ENCODE measurements around the gene RGL4. TPM values are rescaled to one million over a fixed set of nuclear protein-coding genes. Genes with fewer than 3 reads are reported as not detected.
"Not testable (repeated sequence)": the region's sequence is repeated elsewhere in the genome, so short reads cannot be mapped to it uniquely, and the experiment has no call there.

The RGL4 gene
- total RNA-seq = under 1 TPM in 1 of 2 donors, not detected in 1; 0.91 TPM

DNA sequence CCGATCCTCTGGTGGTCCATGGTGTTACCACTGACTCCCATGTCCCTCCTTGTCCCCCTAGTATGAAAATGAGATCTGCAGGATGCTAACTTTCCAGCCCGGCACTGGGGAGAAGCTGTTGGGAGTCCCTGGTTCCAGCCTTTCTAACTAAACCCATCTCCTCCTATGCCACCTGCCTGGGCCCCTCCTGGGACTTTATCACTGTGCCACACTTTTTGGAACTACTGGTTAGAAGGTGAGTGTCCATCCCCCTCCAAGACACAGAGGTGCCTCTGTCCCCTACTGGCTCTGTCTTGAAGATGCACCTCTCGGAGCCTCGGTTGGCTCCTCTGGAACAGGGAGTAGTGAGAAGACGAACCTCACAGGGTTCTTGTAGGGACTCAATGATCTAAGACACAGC is at the start of gene RGL4:
Gene RGL4 (plus strand): TSS at position 301 of the 400 bp plus-strand sequence. CDS start 1,018 bp downstream, outside the sequence.
- TF ChIP-seq, protein P1, sequence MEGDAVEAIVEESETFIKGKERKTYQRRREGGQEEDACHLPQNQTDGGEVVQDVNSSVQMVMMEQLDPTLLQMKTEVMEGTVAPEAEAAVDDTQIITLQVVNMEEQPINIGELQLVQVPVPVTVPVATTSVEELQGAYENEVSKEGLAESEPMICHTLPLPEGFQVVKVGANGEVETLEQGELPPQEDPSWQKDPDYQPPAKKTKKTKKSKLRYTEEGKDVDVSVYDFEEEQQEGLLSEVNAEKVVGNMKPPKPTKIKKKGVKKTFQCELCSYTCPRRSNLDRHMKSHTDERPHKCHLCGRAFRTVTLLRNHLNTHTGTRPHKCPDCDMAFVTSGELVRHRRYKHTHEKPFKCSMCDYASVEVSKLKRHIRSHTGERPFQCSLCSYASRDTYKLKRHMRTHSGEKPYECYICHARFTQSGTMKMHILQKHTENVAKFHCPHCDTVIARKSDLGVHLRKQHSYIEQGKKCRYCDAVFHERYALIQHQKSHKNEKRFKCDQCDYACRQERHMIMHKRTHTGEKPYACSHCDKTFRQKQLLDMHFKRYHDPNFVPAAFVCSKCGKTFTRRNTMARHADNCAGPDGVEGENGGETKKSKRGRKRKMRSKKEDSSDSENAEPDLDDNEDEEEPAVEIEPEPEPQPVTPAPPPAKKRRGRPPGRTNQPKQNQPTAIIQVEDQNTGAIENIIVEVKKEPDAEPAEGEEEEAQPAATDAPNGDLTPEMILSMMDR (IDR thresholded peaks at IDR 0.05) = no peak
- TF ChIP-seq POLR2AphosphoS5 (IDR thresholded peaks at IDR 0.05) = no peak
- TF ChIP-seq POLR2A (IDR thresholded peaks at IDR 0.05) = no peak
- Histone ChIP-seq H3K9me3 (no peaks in the 10 kb centered on the region), H3K27ac (no peak within 1 kb of the TSS), H3K36me3 (no peaks in the 10 kb centered on the region), H3K4me1 (replicated peaks) (no peaks in the 10 kb centered on the region), H3K4me3 (no peak within 1 kb of the TSS), H3K27me3 (replicated peaks; ENCODE audit: insufficient read depth) (no peaks in the 10 kb centered on the region)
- WGBS = 99% methylated on average over 5 of the region's 5 CpGs
- intact Hi-C loops (cut with DNase I) = no loop called here
- DNase-seq (ENCODE audit: low spot score) = no peak

- H3K9me3 ChIP-seq; H3K27ac ChIP-seq; H3K4me3 ChIP-seq; intact Hi-C loops (cut with DNase I); H3K36me3 ChIP-seq; DNase-seq (ENCODE audit: low spot score); H3K4me1 ChIP-seq (replicated peaks); H3K27me3 ChIP-seq (replicated peaks; ENCODE audit: insufficient read depth): not testable (repeated sequence)
- 94% methylated on average over 7 of the region's 7 CpGs for WGBS
These were observed 44.3 kb upstream of the RGL4 start for GRCh38 chr22:23646526-23646925.

DNA sequence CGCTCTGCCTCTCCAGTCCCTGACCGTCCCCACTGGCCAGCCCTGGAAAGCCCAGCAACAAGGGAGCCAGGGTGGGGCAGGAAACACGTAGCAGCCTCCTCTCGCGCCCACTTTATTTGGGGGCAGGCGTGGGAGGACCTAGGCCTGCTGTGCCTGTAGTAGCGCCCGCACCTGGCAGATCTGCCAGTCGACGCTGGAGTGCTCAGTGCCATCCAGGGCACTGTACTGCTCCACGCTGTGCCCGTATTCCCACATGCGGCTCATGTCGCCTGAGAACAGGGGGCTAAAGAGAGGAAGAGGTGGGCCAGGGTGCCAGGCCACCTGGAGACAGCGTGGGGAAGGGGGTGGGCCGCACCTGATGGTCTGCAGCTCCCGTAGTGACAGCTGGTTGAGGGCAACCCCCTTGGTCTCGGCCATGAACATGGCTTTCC is 41.7 kb upstream of the RGL4 start:
- DNase-seq (ENCODE audit: low spot score) = no peak
- Histone ChIP-seq H3K4me1 (replicated peaks) (no peaks in the 10 kb centered on the region), H3K4me3 (no peak overlapping the region), H3K9me3 (no peaks in the 10 kb centered on the region), H3K27ac (no peak overlapping the region), H3K27me3 (replicated peaks; ENCODE audit: insufficient read depth) (no peaks in the 10 kb centered on the region), H3K36me3 (no peaks in the 10 kb centered on the region)
- TF ChIP-seq POLR2A (IDR thresholded peaks at IDR 0.05) (no peak), POLR2AphosphoS5 (IDR thresholded peaks at IDR 0.05) (no peak)
- TF ChIP-seq, protein P1 (IDR thresholded peaks at IDR 0.05) = no peak
- WGBS = 86% methylated on average over 18 of the region's 18 CpGs
- intact Hi-C loops (cut with DNase I) = no loop called here

DNA sequence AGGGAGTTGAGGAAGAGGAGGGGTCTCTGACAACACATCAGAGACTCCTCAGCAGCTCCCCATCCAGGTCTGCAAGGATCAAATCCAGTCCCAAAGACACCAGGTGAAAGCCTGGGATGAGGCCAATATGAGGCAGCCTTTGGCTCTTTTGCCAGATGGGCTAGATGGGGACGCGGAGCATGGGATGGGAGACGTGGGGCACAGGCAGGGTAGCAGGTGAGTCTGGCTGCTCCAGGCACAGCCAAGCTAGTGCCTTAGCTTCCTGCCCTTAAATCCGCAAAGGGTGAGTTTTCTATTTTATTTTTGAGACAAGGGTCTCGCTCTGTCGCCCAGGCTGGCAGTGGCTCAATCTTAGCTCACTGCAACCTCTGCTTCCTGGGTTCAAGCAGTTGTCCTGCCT is 39.1 kb upstream of the RGL4 start:
- no peak overlapping the region for H3K27ac ChIP-seq
- H3K27me3 ChIP-seq (replicated peaks; ENCODE audit: insufficient read depth) = no peaks in the 10 kb centered on the region
- no peak overlapping the region for H3K4me3 ChIP-seq
- no peak for DNase-seq (ENCODE audit: low spot score)
- H3K4me1 ChIP-seq (replicated peaks) = no peaks in the 10 kb centered on the region
- intact Hi-C loops (cut with DNase I) = no loop called here
- H3K9me3 ChIP-seq = no peaks in the 10 kb centered on the region
- 87% methylated on average over 6 of the region's 6 CpGs for WGBS
- TF ChIP-seq POLR2AphosphoS5 (IDR thresholded peaks at IDR 0.05) = no peak
- TF ChIP-seq, protein P1 (IDR thresholded peaks at IDR 0.05) = no peak
- H3K36me3 ChIP-seq = no peaks in the 10 kb centered on the region

DNA sequence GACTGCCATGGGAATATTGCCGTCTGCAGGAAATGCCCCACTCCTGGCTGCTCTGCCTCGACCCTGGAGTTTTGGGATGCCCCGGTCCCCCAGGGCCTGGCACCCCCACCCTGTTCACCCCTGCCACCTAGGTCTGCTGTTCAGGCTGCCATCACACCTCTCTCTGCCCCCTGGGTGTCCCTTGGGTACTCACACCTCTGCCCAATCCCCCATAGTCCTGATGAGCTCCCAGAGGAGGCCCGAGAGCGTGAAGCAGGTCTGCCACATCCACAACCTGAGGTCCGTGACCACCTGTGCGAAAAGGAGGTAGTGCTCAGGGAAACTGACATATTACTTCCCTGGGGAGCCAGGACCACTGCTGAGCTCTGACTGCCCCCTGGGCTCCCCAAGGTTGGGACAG is 38.5 kb upstream of the RGL4 start:
- intact Hi-C loops (cut with DNase I) = no loop called here
- H3K4me1 ChIP-seq (replicated peaks) = no peaks in the 10 kb centered on the region

More for the DNA sequence above, 38.5 kb upstream of the RGL4 start:
- H3K9me3 ChIP-seq = no peaks in the 10 kb centered on the region
- H3K36me3 ChIP-seq = no peaks in the 10 kb centered on the region
- H3K27me3 ChIP-seq (replicated peaks; ENCODE audit: insufficient read depth) = no peaks in the 10 kb centered on the region
- no peak overlapping the region for H3K27ac ChIP-seq
- TF ChIP-seq POLR2A (IDR thresholded peaks at IDR 0.05) (no peak), POLR2AphosphoS5 (IDR thresholded peaks at IDR 0.05) (no peak)
- TF ChIP-seq, protein P1 (IDR thresholded peaks at IDR 0.05) = no peak
- no peak for DNase-seq (ENCODE audit: low spot score)
- no peak overlapping the region for H3K4me3 ChIP-seq
- 91% methylated on average over 6 of the region's 7 CpGs for WGBS
